Measurements from ENCODE around the gene KMT5B.

The KMT5B gene

DNA sequence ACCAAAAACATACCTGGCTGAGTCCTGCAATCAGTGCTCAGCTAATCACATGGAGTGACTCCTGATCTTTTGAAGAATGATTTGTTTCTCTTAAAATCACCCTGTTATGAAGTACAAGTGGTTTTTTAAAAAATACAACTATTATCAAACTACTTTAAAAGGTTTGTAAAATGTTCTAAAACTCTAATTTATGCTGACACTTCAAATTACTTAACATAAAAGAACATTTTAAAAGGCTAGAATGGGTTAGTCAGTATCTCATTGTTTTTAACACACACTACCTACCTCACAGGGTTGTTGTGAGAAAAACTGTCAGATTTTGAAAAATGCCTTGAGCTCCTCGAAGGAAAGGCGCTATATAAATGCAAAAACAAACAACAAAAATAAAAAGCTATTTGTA, 33.2 kb downstream of the KMT5B start:
- DNase-seq (ENCODE audit: low spot score) = no peak

DNA sequence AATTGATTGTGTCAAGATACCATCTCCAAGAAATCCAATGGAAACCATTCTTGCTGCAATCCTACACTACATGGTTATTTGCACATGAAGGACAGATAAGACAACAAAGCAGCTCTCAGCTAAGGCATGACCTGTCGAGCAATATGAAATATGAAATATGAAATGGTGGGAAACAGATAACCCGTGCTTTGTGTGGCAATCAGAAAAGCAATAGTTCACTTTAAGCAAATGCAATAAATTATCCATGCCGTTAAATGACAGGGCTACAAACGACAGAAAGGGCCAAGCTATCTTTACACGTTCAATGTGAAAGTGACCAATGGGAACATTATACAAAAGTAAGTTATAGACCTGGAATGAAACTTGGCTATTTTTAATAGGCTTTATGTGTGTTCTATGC, 35.2 kb downstream of the KMT5B start:
- no peak for DNase-seq (ENCODE audit: low spot score)

DNA sequence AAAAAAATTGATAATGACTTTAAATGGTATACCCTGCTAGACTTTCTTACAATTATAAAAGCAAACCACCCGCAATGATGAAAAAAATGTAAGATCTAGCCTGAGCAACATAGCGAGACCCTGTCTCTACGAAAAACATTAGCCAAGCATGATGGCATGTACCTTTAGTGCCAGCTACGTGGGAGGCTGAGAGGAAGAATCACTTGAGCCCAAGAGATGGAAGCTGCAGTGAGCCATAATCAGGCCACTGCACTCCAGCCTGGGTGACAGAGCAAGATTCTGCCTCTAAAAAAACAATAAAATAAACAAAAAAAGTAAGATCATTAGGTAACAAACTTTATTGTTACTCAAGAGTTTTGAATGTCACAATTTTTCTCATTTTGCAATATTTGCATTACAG, 39.2 kb downstream of the KMT5B start:
- no peak for DNase-seq (ENCODE audit: low spot score)

DNA sequence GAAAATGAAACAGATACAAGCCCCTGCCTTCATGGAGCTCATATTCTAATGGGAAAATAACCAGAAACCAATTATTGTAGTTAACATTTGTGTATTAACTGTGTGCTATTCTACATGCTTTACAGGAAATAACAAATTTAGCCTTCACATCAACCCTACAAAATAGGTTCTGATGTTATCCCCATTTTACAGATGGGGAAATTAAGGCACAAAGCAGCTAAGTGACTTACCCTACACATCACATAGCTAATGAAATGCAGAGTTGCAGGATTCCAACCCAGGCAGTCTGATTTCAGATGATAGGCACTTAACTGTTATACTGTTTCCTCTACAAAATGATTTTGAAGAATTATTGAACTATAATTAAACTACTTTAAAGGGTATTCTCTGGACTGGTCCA, 43.7 kb downstream of the KMT5B start:
- DNase-seq (ENCODE audit: low spot score) = no peak

DNA sequence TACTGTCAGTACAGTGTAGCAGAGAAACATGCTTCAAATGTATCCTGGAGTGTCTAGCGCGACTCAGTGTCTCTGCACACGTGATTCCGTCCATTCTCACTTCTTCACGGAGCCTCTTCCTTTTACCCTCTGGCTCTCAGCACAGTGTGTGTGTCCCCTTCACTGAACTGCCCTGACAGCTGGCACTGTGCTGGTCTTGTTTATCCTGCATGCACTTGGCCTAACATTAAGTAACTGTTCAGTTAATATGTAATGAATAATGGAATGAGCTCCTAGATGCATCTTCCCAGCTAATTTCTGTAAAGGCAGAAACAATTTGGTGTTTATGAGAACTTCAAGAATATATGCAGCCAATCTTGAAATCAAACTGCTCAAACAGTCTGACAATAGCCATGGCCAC, 44.4 kb downstream of the KMT5B start:
- DNase-seq (ENCODE audit: low spot score) = no peak

DNA sequence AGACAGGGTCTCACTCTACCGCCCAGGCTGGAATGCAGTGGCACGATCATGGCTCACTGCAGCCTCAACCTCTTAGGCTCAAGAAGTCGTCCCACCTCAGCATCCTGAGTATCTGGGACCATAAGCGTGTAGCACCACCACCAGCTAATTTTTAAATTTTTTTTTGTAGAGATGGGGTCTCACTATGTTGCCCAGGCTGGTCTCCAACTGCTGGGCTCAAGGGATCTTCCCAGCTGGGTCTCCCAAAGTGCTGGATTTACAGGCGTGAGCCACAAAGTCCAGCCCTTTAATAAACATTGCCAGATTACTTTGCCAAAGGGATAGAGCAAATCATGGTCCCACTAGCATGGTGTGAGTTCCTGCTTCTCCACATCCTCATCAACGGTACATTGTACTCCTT, 45.6 kb downstream of the KMT5B start:
- no peak for DNase-seq (ENCODE audit: low spot score)

DNA sequence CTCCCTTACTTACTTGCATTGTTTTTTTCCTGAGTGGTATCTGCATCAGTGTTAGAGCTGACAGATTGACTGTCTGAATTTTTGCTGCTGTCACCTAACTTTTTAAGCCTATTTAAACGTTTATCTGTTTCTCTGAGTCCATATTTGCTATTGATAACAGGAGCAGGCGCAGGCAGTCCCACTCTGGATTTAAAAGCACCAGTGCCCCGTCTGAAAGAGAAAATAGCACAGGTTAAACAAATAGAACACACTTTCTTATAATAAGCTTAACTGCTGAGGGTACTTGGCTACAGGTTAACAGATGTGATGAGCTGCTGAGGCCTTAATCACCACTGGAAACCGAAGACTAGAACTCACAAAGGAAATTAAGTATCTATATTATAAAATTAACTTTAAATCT, 46.1 kb downstream of the KMT5B start:
- no peak for DNase-seq (ENCODE audit: low spot score)

DNA sequence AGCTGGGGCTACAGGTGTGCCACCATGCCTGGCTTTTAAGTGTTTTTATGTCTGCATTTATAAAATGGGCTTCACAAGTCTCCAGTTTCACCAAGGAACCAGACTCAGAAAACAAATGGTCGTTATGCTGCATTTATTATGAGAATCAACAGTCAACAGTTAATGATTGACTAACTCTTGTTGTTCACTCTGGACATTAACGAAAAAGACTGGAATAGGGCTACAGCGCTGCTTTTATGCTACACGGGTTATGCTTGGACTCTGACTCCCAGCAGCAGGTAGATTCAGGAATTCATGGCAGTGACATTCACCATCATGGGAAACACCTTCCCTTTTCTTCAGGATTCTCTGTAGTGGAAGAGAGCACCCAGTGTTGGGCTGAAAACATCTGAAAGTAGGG, 47.5 kb downstream of the KMT5B start:
- DNase-seq (ENCODE audit: low spot score) = no peak

DNA sequence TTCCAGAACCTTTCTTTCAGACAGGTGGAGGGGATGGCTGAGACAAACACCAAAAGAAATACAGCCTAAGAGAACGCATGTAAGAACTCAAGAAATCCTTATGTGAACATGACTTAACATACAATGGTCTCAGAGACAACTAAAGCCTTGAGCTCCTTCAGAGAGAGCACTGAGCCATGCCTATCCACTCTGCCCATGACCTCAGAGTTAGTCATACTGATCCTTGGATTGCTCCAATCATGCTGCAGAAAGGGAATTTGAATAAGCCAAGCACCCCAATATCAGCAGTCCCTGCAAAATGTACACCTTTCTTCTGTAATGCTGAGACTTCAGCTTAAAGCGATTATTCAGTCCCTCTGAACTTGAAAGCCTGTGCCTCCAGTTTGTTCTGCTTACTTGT, 48.7 kb downstream of the KMT5B start:
- DNase-seq (ENCODE audit: low spot score) = no peak

DNA sequence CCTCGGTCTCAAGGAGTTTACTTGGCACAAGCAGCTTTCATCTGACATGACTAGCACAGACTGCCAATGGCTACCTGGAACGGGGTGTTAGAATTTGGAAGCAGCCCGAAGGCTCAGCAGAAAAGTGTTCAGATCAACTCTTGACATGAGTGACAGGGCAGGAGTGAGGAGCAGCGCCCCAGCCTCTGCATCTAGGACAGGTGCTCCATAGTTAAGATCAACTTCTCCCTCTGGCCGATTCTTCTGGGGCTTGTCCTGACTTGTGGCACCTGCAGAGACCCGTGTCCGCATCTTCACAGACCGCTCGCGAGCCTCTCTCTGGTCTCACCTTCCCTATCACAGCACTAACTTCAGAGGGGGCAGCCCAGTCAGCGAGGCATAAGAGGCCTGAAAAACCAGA, 49.4 kb downstream of the KMT5B start:
- DNase-seq (ENCODE audit: low spot score) = no peak

DNA sequence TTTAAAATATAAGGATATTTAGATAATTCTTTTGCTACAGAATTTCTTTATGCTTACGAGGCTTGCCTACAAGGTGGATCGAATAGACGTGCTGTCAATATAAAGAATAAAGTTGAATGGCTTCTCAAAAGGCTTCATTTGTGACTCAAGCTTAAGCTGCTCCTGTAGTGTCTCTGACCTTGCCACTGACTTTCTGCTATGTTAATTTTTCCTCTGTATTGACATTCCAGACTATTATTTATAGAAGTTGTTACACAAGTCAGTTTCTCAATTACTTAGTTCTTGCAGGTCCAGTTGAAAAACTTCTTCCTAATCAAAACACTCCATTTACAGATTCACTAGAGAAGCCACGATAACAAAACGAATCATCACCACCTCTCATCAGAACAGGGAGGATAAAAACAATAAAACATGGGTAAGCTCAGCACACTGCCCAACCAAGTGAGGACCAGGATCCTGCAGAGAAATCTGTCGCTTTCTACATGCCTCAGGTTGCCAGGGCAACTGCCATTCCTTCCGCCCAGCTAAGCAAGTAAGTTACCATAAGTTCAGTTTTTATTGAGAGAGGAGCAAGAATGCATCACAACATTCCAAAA, 52.9 kb downstream of the KMT5B start:
- no peak for DNase-seq (ENCODE audit: low spot score)

DNA sequence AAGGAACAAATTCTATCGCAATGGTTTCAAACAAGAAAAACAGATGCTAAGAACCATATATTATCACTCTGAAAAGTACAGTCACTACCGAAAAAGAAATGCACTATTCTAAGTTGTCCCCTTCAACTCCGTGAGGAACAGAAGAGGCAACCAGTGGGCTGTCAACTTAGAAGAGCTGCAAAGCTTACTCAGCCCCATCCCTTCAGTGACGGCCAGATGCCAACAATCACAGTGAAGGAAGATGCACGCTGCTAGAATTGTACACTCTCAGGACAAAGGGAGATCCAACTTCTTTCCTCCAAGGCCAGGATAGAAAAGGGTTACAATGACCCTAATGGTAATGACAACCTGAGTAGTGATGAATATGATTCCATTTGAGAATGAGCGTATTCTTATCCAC, 53.4 kb downstream of the KMT5B start:
- no peak for DNase-seq (ENCODE audit: low spot score)

DNA sequence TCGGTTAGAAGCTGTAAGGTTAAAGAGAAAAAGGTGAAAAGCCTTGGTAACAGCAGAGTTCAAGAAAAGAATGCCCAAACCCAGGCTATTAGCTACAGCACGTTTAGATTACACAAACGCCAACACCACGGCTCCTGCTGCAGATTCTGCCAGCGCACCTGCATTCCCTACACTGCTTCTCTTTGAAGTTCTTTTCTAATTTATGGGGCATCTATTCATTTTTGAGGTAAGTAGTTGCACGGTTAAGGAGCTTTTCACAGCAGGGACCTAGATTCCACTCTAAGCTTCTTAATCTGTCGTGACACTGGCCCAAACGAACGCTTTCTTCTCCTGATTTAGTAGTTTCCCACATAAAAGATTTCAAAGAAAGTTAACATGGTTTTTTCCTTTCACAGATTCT, 53.9 kb downstream of the KMT5B start:
- DNase-seq (ENCODE audit: low spot score) = no peak

DNA sequence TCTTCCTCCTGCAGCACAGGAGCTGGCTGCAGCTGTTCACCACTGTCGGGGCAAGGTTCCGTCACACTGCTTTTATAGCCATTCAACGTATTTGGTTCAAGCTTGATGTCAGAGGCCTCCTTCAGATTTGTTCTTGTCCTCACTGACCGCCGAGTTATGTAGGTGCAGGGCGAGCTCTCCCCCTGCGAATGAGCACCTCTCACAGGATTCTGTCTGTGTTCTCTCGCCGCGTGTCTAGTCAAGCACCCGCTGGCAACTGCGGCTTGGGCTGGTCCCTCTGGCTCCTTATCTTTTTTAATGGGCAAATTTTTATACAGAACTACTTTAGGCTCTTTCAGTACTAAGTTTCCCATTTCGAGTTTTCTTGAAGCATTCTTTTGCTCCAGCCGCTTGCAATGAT, 54.5 kb downstream of the KMT5B start:
- no peak for DNase-seq (ENCODE audit: low spot score)

DNA sequence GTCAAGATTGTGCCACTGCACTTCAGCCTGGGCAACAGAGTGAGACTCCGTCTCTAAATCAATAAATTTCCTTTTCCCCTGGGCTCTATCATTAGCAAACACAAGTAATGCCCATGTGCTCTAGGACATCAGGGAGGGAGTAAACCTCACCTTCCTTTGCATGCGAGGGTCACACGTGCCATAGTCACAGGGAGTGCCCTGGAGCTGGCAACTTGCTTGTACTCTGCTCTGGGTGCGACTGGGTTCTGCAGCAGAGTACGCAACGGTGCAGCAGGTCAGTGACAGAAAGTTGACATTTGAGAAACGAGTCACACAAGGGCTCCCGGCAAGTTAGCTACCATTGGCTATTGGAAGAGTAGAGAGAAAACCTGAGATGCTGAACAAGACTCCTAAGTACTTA, 59.4 kb downstream of the KMT5B start:
- DNase-seq (ENCODE audit: low spot score) = no peak

DNA sequence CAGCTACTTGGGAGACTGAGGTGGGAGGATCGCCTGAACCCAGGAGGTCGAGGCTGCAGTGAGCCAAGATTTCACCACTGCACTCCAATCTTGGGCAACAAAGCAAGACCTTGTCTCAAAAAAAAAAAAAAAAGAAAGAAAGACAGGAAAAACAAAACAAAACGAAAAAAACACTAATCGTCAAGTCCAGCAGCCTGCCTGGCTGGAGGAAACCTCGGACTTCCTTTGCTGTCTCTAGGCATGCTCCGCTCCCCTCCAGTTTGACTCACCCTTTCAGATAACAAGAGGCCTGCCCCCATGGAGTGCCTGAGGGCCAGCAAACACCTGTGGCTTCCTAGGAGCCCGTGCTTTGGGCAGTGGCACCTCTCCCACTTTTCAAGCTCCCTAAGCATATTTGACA, 63.1 kb downstream of the KMT5B start:
- DNase-seq (ENCODE audit: low spot score) = no peak

DNA sequence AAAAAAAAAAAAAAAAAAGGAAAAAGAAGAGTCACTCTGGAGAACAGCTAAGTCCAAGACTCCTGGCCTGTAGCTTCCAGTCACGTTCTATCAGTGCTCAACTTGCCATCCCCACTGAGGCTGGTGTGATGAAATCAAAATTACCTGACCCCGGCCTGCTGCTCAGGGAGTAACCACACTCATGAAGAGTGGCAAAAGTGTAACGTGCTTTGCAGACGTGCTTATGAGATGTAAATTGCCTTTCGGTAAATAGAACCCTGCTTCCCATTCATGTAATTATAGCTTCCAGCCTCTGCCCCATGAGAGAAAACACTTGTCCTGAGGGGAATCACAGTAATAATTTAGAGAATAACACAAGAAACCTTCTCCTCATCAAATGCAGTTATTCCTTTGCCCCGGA, 63.7 kb downstream of the KMT5B start:
- DNase-seq (ENCODE audit: low spot score) = no peak

DNA sequence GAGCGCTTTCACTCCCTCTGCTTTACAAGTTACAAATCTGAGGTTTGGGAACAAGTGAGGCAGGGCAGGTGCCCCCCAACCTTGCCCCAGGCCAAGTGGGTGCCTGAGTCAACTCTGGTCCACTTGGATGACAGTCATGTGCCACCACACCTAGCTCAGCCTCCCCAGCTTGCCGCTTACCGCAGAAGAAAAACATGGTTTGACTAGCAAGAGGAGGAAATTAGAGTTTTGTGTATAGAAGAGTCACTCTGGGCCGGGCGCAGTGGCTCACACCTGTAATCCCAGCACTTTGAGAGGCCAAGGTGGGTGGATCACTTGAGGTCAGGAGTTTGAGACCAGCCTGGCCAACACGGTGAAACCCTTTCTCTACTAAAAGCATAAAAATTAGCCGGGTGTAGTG, 64.2 kb downstream of the KMT5B start:
- DNase-seq (ENCODE audit: low spot score) = no peak

DNA sequence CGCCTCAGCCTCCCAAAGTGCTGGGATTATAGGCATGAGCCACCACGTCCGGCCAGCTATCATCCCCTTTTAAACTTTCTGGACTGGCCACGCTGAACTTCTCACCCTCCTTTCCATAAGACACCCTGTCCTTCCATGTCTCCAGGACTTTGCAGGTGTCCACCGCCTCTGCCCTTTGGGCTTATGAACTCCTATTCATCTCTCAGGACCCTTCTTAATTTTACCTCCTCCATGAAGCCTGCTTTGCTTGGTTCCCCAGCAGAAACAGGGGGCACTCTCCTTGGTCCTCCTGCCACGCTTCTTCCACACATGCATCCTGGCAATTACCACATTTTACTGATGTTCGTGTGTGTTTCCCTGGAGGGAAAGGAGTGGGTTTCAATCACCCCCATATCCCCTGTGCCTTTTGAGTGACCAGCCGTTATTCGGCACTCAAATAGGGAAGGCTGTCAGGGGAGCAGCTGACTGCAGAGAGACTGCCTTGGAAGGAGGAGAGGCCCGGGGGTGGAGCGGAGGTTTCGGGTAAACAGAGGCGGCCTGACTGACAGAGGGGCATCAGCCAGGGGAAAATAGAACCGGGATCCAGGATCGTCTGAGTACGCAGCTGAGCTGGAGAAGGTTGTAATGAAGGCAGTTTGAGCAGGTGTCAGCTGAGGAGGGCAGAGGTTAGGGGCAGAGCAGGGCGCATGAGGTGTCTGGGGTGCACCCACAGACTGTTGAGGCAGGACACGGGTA, 64.9 kb downstream of the KMT5B start:
- no peak for DNase-seq (ENCODE audit: low spot score)

DNA sequence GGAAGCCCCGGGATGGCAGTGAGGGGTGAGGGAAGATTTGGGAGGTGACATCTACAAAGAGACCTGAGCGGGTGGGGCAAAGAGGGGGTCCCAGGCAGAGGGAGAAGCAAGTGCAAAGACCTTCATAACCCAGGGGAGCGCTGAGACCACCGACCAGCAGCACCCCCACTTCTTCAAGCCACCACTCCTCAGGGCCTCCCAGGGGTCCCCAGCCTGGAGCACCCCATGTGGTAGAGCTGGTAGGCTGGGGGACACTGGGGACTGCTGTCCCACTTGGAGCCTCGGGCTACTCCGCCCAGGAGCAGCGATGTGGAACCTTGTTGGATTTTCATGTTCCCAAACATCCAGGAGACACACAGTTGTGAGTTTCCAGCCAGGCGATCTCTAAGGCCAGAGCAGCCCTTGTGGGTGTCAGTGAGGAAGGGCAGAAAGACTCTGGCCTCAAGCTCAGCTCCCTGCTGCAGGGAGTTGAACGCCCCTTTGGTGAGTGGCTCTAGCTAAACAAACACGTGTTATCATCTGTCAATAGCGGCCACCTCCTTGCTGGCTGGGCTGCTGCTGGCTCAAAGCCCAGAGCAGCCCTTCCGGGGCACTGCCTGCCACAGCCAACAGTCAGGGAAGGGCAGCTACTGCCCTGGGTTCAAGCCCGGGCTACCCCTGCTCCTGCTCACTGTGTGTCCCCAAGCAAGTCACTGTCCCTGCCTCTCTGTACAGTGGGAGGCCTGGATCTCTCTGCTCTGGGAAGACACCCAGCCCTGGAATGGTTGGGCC, 66.2 kb downstream of the KMT5B start:
- DNase-seq (ENCODE audit: low spot score) = no peak

DNA sequence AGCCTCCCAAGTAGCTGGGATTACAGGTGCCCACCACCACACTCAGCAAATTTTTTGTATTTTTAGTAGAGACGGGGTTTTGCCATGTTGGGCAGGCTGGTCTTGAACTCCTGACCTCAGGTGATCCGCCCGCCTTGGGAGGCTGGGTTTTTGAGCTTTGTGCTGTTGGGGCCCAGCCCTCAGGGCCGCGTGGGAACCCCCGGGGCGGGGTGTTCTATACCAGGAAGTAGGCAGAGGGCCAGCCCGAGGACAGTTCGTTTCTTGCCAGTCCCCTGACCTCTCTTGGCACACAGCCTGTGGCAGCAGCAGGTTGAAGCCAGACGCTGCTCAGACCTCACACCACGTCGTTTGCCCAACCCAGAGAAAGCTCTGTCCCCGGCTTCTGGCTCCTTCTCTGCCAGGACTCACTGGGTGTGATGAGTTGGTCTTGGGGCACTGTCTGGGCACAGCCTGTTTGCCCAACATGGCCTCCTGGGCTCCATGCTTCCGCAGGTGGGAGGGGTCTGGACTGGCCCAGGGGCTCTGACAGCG, 67.0 kb downstream of the KMT5B start:
- DNase-seq (ENCODE audit: low spot score) = no peak

DNA sequence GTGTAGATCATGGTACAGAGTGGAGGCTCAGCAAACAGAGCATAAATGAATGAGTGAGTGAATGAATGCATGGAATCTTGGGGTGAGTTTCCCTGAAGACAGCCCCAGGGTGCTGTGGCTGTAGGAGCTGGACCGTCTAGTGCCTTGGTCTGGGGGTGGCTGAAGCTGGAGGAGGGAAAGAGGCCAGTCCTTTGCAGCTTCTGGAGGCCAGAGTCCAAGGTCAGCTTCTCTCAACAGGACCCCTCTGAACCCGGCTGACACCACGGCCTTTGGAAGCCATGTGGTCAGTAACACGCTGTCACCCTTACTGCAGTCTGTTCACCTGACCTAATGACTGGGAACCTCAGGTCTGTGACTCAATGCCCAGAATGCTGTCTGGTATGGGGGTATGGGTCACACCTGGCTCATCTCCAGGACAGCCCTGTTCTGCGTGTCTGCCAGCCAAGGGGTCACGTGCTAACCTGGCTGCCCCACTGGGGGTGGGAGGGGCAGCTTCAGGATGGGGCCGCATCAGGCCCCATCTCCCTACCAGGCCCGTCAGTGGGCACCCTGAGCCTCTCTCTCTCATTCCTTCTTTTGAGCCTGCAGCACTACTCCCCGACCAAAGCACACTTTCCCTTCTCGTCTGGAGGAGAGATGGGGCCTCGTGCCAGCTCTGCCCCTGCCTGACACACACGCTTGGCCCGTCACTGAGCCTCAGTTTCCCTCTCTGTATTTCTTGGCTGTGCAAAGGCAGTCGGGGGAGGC, 67.8 kb downstream of the KMT5B start:
- DNase-seq (ENCODE audit: low spot score) = no peak

DNA sequence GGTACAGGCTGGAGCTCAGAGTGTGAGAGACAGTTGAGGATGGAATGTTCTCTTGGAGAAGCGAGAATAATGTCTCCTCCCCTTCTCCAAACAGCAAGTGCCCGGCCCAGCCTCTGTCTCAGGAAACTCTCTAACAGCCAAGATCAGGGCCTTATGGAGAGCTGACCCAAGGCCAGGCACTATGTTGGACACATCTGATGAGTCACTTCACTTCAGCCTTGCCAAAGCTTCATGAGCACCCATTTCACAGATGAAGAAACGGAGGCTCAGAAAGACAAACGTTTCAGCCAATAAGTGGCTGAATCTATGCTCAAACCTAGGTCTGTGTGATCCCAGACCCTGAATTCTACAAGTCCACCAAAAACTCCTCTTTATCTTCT, 69.8 kb downstream of the KMT5B start:
- no peak for DNase-seq (ENCODE audit: low spot score)
